HG03457 (cell line): Measurements from ENCODE around the gene CHST15.

Experiments used
- ATAC-seq: cut with Tn5 transposase; IDR thresholded peaks from one replicate; pipeline ENCODE4 v1.9.1; 2021; ENCODE audit warnings: moderate number of reproducible peaks; ENCODE audit not compliant: unreplicated experiment

CHST15 gene

DNA sequence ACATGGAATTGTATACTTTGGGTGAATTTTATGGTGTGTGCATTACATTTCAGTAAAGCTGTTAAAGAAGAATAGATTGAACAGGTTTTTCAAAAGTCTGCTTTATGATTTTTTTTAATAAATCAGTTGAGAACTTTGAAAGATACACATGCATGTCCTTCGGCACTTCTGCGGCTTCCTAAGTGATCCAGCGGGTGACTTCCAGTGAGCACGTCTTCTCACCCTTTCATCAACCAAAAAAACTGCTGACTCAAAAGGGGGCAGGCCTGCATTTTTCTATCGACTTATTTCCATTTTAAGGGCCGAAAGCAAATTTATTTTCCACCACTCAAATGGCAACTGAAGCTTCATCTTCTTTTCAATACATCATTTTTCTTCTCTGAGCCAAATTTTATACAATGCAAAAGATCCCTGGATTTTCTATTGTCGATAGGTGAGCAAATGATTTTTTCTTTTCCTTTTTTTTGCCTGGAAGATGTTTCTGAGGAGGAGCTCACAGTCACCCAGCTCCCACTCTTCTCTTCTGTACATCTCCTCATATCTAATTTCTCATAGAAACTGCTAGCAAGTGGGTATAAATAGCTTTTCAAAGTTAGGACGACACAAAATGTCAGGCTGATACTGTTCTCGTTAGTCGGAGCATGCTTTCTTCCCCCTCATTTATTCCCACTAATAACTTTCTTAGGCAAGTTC, 10.2 kb downstream of the CHST15 start:
- no peak for ATAC-seq

DNA sequence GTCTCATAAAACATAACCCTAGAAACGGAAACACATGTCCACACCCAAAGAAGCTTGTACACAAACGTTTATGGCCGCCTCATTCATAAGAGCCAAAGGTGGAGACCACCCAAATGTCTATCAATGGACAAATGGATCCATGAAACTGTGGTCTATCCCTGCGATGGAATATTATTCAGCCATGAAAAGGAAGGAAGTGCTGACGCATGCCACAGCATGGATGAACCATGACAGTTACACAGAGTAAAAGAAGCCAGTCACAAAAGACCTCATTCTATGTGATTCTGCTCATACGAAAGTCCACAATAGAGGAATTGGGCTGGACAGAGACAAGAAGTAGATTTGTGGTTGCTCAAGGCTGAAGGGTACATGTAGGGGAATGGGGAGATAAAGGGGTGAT, 10.8 kb downstream of the CHST15 start:
- no peak for ATAC-seq

DNA sequence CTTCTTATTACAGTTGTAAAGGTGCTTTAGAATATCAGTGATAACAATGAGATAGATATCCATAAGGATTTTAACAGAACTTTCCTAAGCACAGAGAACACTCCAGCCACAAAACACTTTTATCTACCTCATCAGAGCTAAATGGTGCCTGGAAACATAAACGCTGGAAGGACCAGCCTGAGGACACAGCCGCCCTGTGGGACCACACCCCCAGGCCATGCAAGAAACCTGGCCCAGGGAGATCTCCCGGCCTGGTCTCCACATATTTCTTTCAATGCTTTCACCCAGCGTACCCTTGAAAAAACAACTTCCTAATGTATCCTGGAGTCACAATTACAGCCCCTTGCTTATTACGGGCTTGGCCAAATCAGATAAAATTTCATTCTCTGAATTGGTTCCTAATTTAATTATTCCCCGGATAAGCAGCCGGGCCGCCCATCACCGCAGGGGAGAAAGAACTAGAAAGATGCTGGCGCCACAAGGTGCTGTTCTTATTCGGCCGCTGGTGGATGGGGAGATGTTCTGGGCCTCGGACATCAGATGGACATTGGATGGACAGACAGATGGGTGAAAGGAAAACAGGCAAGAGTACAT, 11.8 kb downstream of the CHST15 start:
- ATAC-seq, result no peak

DNA sequence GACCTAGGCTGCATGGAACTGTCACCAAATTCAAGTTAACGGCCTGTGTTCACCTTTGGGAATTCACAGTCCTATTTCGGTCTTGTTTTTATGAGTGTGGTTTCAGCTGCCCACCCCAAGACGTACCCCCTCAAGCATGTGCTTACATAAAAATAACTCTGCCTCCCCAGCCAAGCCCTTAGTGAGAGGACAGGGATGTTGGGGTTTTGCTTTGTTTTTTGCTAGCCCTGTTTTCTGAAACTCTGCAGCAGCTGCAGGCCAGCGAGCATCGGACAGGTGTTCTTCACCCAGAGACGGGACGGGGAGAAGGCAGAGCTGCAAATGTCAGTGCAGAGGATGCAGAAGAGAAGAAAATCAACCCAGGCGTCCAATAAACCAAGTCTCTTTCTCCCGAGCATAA, 13.5 kb downstream of the CHST15 start:
- ATAC-seq, result no peak

DNA sequence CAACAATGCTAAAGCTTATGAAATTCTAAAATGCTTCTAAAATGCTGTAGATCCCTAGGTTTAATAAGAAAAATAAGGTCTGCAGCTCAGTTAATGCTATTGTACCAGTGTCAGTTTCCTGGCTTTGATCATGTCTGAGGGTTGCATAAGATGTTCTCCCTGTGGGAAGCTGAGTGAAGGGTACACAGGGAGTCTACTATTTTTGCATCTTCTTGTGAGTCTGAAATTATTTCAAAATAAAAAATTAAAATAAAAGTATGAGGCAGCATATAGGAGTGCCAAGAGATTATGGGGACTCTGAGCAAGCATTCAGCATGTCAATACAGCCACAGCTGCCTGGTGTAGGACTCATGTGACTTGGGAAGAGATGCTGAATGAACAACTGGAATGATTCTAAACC, 14.7 kb downstream of the CHST15 start:
- ATAC-seq, result no peak

DNA sequence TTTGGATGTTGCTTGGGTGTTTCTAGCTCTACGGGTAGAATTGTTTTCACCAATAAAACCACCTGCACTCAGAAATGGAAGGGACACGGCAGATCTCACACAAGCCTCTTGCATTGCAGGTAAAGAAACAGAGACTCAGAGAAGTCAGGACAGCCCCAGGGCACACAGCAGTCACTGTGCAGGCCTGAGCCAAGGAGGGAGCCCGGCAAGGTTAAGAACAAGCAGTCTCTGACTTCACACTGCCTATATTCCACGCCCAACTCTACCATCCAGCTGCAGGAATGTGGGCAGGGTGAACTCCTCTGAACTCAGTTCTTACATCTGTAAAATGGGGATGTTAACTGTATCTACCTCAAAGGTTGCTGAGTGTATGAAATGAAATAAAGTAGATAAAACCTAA, 15.4 kb downstream of the CHST15 start:
- ATAC-seq, result no peak

DNA sequence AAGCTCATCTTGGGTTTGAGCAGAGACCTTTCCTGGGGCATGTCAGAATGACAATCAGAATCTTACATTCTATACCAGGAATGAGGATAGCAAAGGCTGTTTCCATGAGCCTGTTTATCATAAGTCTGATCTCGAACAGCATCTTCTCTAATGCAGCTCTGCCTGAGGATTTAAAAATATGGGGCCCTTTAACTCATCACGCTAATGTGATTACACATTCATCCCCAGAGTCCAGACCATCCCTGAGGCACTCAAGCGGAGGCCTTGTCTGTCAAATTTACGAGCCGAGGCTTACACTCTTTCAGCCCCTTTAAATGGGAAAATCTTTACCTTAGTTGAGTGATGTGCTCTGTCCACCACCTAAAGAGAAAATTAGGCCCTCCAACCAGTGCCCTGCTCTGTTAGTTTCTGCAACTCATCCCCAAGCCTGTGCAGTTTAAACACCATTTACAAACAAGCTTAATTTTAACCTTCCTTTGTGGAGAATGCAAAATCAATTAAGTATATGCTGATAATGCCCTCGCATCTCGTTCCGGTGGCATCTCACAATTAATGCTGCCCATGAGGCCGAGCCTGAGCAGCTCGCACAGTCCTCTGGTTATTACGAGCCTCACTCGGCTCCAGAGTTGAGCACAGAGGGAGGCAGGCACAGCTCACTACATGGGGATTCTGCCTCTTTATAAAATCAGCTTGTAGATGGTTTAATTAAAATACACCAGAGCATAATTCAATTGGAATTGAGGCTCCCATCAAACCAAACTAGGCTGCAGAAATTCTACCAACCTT, 16.0 kb downstream of the CHST15 start:
- ATAC-seq, result no peak

DNA sequence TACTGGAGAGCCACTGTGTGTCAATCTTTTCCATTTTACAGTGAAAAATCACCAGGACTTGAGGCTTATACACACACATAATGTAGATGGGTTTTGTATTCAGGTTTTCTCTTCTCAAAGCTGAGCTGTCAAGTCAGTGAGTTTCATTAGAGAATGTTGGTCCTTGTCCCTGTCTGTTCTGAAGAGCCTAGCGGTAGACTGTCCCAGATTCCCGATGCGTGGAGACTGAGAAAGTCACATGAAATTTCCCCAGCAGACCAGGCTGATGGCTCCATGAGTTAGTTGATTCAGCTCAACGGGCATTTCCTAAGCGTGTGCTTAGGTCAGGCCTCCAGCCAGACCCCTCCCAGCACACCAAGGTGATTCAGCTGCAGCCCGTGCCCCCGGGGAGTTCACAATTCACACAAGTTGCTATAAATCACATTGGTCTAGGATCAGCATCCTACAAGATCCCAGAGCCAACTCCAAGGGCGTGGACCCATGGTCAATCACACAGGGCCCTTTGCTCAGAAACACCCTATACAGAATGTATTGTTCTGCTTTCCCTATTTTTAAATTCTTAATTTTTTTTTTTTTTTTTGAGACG, 17.2 kb downstream of the CHST15 start:
- ATAC-seq, result no peak

DNA sequence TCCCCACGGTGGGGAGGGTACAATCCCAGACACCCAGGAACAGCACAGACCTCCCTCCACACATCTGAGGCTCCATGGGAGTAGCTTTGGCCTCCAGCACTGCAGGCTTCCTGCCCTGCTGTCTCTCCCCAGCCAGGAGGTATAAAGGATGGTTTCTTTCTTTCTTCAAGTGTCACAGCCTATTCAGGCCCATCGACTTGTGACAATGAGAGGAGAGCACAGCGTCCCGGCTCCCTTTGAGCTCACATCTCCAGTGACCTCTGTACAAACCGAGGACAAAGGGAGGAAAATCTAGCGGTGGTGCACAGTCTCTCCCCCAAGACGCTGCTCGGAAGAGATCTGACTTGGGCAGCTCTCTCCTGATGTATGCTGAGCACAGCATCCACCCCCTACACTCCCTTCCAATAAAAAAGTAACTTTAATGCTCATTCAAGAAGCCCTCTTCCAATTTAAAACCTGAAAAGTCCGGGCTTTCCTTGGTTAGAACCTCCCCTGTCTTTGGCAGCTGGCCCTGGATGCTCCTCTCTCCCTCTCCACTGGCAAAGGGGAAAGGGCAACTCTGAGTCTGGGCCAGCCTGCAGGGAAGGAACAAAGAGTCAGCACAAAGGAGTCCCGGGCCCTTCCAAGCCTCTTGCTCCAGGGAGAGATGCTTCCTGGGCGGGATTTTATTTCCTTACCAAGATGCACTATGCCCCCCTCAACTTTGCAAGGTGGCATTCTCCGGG, 18.0 kb downstream of the CHST15 start:
- no peak for ATAC-seq

DNA sequence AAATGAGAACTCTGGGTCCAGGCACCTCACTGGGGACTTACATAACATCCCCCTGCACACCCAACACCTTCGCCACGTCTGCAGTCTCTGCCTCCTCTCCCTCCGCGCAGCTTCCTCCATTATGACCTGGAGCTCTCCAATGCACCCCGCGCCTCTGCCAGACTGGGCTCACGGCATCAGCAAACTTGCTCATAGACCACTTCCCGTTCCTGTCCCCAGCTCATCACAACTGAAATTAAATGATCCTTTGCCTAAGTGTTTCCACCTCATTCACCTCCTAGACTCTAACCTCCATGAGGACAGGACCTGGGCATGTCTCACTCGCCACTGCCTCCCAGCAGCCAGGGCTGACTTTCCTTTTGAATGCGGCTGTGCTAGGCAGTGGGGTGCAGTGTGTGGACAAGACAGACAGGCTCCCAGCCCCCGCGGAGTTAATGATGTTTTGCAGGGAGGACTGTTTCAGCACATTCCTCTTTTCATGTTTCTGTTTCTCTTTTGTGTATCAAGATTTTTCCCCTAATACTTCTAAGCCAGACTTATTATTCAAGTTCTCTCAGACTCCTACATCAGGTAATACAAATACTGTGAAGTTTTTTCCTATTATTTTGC, 18.8 kb downstream of the CHST15 start:
- ATAC-seq, result no peak

DNA sequence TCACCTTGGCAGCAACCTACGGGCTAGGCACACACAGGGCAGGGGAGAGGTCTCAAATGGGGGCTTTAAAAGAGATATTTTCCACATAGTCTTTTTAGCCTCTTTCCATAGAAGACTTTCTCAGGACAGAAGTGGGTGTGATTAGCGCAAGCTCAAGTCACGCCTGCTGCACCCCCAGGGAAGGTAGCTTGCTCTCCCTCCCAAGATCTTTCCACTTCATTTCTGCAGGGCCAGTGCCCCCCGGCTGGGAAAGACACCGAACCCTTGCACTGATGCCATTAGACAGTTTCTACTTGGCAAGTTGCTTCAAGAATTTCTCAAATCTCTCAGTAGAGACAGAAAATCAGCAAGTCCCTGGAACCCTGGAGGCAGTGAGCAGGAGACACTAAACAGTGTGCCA, 19.4 kb downstream of the CHST15 start:
- ATAC-seq, result no peak

DNA sequence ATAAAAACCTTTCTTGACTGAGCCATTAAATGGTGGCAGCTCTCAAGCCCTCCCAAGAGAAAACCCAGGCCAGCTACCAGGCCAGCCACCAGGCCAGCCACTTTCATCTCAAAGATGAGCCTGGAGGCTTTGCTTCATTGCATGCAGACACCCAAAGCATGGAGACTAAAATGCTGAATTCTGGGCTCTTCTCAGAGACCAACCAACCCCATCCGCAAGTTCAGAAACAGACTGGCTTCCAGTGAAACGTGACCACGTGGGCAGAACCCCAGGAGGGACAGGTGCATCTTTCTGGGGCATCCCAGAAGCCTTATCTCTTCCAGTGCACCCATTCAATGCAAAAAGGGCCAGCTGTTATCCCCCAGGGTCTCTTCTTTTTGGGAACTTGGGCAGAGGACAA, 20.9 kb downstream of the CHST15 start:
- no peak for ATAC-seq

DNA sequence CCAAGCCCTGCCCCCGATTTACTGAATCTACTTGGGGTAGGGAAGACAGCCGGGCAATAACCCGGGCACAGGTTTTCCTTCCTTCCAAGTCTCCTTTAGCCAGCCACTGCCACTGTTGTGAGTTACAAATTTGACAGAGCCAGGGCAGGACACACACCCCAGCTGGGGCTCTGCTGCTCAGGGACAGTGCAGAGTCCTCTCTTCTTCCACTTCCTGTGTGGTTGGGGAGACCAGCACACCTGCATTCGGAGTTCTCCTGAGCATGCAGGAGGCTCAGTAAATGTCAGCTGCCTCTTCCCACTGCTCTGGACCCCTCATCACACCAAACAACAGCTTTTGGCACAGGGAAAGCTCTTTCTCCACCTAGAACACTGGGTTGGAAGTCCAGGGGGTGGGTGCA, 21.3 kb downstream of the CHST15 start:
- no peak for ATAC-seq

DNA sequence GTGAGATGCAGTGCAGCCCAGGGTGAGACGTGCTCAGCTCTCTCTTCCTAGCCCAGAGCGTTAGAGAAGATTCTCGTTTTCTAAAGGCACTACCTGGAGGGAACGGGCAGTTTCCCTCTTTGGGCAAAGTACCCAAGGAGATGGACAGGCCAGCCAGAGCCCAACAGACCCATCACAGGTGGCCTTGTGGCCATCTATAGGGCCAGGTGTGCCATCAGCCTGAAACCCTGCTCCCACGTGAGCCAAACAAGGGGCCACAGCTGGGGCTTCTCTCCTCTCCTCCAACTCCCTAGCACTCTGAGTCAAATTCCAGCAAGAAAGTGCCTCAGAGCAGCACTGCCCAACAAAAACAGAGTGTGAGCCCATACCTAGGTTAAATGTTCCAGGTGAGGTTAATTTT, 22.3 kb downstream of the CHST15 start:
- ATAC-seq, result no peak

DNA sequence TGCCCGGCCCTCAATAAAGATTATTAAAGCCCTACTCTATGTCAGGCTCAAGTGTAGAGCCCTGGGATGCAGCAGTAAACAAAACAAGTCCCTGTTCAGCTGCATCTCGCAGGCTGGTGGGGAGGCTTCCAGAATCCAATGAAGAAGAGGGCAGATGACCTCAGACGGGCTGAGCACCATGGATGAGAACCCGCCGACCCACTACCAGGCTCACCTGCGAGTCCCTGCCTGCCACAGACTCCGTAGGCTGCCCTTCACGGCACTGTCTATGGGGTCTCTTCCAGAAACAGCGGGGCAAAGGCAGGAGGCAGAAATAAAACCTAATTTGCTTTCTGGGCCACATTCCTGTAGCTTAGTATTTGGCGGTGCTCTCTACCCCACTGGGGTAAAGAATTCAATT, 22.7 kb downstream of the CHST15 start:
- no peak for ATAC-seq

DNA sequence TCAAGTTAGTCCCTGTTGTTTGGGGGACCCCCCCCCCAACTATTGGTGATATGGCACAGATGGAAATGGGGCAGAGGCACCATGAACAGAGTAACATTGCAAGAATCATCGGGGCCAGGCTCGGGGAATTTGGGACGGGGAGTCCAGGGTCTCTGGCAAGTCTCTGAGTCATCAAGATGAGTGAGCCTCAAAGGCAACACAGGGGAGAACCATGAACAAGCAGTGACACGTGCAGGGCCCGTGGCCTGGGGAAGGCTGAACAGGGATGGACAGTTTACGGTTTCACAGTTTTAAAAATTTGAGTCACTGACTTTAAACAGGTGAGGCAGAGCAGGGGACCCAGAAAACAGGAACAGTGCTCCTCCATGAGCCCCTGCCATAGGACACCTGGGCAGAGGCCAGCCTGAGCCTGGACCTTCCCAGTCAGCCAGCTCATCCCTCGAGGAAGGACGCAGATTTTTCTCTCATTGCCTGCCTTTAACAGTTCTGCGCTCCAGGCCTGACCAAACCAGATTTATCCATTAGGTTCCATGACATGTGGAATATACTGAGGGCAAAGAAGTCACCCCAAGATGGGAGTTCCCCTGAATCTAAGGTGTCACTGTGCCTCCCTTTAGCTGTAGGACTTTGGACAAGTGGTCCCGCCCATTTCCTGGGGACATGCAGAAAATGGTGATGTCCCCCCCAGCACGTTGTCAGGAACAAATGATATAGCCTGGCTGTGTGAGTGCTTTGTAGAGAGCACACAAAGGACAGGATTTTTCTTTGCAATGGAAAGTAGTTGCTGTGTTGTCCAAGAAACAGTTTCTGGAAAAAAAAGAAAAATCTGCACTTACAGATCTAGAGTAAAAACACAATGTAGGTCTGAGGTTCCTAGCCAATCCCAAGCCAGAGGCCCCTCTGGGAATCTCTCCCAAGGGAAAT, 23.8 kb downstream of the CHST15 start:
- ATAC-seq, result no peak

DNA sequence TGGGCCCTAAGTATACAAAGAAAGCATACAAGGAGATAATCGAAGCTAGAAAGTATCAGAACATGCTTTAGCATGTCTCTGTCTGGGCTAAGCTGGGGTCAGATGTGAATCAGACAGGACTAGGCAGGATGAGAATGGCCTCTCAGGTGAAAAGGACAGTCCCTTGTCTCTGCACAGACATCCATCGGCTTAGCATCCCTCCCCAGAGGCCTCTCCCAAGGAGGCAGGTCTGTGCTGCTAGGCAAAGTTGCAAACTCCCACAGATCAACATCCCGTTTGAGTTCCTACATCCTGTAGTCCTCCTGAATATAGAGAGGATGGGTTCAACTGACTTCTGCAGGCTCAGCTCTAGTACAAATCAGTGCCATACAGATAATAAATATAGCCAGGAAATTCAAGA, 24.5 kb downstream of the CHST15 start:
- no peak for ATAC-seq

DNA sequence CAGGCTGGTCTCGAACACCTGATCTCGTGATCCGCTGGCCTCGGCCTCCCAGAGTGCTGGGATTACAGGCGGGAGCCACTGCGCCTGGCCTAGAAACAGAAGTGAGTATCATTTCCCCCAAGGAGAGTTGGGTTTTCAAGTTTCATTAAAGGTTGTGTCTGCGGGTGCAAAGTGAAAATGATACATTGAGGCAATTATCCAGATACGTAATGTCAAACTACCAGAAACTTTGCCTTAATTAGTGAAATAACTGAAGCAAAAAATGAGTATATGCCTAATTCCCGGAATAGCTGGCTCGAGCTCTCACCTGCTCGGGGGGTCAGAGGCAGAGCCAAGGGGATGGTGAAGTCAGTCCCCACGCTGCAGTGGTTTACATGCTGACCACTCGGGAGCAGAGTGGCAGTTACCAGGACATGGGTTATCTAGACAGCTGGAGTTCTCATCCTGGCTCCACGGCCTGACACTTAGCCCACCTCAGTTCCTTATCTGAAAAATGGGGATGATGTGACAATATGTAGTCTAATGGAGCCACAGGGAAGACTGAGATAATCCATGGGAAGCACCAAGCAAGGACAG, 25.5 kb downstream of the CHST15 start:
- ATAC-seq, result no peak
